NB4 (cell line): Measurements from ENCODE around the gene ANKRD13B.

Experiments used
- DNase-seq: peaks from one replicate; pipeline ENCODE4 v3.0.0; 2010; ENCODE audit warnings: low read depth
- H3K4me3 ChIP-seq: one replicate; pipeline ENCODE4 v1.5.1; 2011; ENCODE audit warnings: mild to moderate bottlenecking, low read depth, low read length, moderate library complexity
- CTCF ChIP-seq: IDR thresholded peaks from one replicate; pipeline ENCODE4 v1.5.1; 2012; ENCODE audit warnings: low read depth, low read length
- MYC ChIP-seq: IDR thresholded peaks from 2 replicates; pipeline ENCODE4 v1.6.1; 2011; ENCODE audit warnings: low read depth, low read length
- POLR2A ChIP-seq: IDR thresholded peaks from 2 replicates; pipeline ENCODE4 v1.6.1; 2011; ENCODE audit warnings: mild to moderate bottlenecking; ENCODE audit not compliant: insufficient read length; ENCODE audit errors: extremely low read depth
- TF ChIP-seq, protein P1 (sequence below): IDR thresholded peaks from 2 replicates; pipeline ENCODE4 v1.6.1; 2011; ENCODE audit warnings: low read depth, low read length

Gene ANKRD13B

GRCh38 chr17:29578626-29579485 is 14.1 kb upstream of the ANKRD13B start:
- TF ChIP-seq, protein P1, sequence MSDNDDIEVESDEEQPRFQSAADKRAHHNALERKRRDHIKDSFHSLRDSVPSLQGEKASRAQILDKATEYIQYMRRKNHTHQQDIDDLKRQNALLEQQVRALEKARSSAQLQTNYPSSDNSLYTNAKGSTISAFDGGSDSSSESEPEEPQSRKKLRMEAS, result no peak
- no peak for TF ChIP-seq MYC
- no peak for TF ChIP-seq CTCF
- TF ChIP-seq POLR2A, result no peak
- no peak for DNase-seq
- no peak overlapping the region for H3K4me3 ChIP-seq

DNA sequence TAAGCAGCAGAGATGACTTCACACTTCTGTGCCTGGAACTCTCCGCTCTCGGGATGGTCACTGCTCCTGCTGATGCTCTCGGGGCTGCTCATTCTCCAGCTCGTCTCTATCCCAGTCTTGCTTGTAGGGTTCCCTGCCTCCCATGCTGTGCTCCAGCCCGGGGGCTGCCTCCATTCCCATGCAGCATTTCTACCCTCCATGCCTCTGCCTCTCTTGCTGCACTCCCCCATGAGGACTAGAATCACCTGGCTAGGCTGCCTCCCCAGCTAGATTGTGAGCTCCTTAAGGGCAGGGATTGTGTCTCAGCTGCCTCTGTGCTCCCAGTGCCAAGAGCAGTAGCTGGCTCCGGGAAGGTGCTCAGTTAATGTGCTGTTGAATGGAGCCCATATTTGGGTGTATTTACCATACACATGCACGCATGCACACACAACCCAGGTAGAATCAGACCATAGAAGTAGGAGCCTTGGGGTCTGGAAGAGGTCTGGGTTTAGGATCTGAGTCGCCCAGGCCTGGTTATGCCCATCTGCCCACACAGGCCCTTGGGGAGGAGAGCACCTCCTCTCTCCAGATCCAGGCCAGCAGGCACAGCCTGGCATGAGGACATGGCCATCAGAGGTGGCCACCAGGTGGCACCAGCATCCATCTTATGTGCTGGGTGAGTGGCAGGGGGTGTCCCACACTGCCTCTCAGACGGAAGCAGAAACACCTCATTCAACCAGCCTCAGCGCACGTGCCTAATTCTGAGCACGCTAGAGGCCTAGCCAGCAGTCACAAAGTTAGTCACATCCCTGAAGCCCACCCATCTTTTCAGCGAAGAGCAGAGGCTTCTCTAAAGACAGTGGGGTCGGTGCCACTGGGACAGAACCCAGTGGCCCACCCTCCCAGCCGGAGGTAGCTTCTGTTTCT is 12.8 kb upstream of the ANKRD13B start:
- no peak overlapping the region for H3K4me3 ChIP-seq
- no peak for TF ChIP-seq POLR2A
- TF ChIP-seq, protein P1, result peak; percentile 97
- TF ChIP-seq CTCF, result peak; percentile 81
- peak; percentile 94 for TF ChIP-seq MYC
- peak; percentile 89 for DNase-seq

GRCh38 chr17:29581583-29582253 is 11.2 kb upstream of the ANKRD13B start:
- TF ChIP-seq, protein P1, result no peak
- no peak for TF ChIP-seq MYC
- no peak for TF ChIP-seq CTCF
- TF ChIP-seq POLR2A, result no peak
- no peak for DNase-seq
- no peak overlapping the region for H3K4me3 ChIP-seq

DNA sequence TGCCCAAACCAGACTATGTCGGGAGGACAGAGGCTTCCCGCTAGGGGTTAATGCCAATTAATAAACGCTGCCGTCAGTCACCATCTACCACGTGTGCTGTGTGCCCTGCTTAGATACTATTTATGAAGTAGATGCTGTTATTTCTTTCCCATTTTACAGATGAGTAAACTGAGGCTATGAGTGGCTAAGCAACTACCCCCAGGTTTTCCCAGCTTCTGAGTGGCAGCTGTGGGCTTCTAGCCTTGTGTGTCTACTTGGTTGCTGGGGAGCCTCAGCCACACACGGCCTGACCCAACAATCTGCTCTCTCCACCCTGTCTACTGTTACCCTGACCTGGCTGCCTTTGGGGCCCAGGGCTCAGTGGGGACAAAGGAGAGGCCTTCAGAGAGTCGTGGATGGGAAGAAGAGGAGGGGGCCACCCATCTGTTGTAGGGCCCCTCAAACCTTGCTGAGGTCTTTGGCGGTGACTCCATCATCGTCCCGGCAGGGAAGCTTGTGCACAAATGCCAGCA is 10.6 kb upstream of the ANKRD13B start:
- no peak for TF ChIP-seq POLR2A
- H3K4me3 ChIP-seq, result no peak overlapping the region
- DNase-seq, result no peak

GRCh38 chr17:29582772-29583171 is 10.2 kb upstream of the ANKRD13B start:
- TF ChIP-seq POLR2A (no peak), MYC (no peak), CTCF (no peak)
- TF ChIP-seq, protein P1, result no peak
- DNase-seq, result no peak
- H3K4me3 ChIP-seq, result no peak overlapping the region
